Endodermal cell (in vitro differentiated cells): ENCODE measurements around the gene HS6ST3. TPM values are rescaled to one million over a fixed set of nuclear protein-coding genes. Genes with fewer than 3 reads are reported as not detected.

ENCODE experiments used
- DNase-seq: peaks from one replicate; pipeline ENCODE4 v3.0.0-alpha.2; 2017
- H3K27ac ChIP-seq: 2 replicates; pipeline ENCODE4 v1.5.1; 2013; ENCODE audit warnings: mild to moderate bottlenecking, low read depth, low read length, moderate library complexity
- H3K27me3 ChIP-seq: 2 replicates; pipeline ENCODE4 v1.6.1; 2013; ENCODE audit warnings: mild to moderate bottlenecking, low read length, moderate library complexity; ENCODE audit not compliant: insufficient read depth, control insufficient read depth, poor library complexity, severe bottlenecking
- H3K36me3 ChIP-seq: 2 replicates; pipeline ENCODE4 v1.7.0; 2013; ENCODE audit warnings: mild to moderate bottlenecking, low read length, moderate library complexity; ENCODE audit not compliant: control insufficient read depth, insufficient read depth
- H3K4me1 ChIP-seq: one replicate; pipeline ENCODE4 v1.7.0; 2013; ENCODE audit warnings: low read length; ENCODE audit not compliant: control insufficient read depth, insufficient read depth
- H3K4me3 ChIP-seq: 2 replicates; pipeline ENCODE4 v1.5.1; 2013; ENCODE audit warnings: mild to moderate bottlenecking, low read length, moderate library complexity
- H3K9ac ChIP-seq: 2 replicates; pipeline ENCODE4 v1.6.1; 2013; ENCODE audit warnings: mild to moderate bottlenecking, low read length, moderate library complexity; ENCODE audit not compliant: poor library complexity, severe bottlenecking; ENCODE audit errors: extremely low read depth
- H3K9me3 ChIP-seq: 2 replicates; pipeline ENCODE4 v1.6.1; 2013; ENCODE audit warnings: mild to moderate bottlenecking, low read length, moderate library complexity; ENCODE audit not compliant: control insufficient read depth
- H3K27ac Mint-ChIP-seq: 2 replicates; pipeline ENCODE4 v1.8.0; 2020; ENCODE audit warnings: mixed read lengths
- H3K27me3 Mint-ChIP-seq: 2 replicates; pipeline ENCODE4 v1.8.0; 2021; ENCODE audit warnings: mild to moderate bottlenecking, mixed read lengths; ENCODE audit not compliant: insufficient read depth
- H3K36me3 Mint-ChIP-seq: 2 replicates; pipeline ENCODE4 v1.8.0; 2020; ENCODE audit warnings: low read depth, mixed read lengths
- H3K4me1 Mint-ChIP-seq: 2 replicates; pipeline ENCODE4 v1.8.0; 2020; ENCODE audit warnings: mixed read lengths
- H3K4me3 Mint-ChIP-seq: 2 replicates; pipeline ENCODE4 v1.8.0; 2020; ENCODE audit warnings: mild to moderate bottlenecking, moderate library complexity, mixed read lengths
- H3K9me3 Mint-ChIP-seq: 2 replicates; pipeline ENCODE4 v1.8.0; 2020; ENCODE audit warnings: mild to moderate bottlenecking, mixed read lengths
- CTCF ChIP-seq: fragments of 200-600 bp; sonication (generic); conservative IDR thresholded peaks from 2 replicates; pipeline ENCODE4 v1.5.0; 2021; ENCODE audit warnings: antibody characterized with exemption, mild to moderate bottlenecking
- WGBS, 2 experiments: methylation state at CpG; one replicate each; pipeline versions ENCODE4 v1.1.5 to v1.1.7; 2013; ENCODE audit warnings: missing lambda C conversion rate in 2 of 2, mixed read lengths in 1 of 2; ENCODE audit not compliant: insufficient coverage in 1 of 2, insufficient read length in 1 of 2; 5-methylcytosine and 5-hydroxymethylcytosine counted together
- total RNA-seq, 2 donors: library from RNA; stranded (reverse); fragmentation: NEBNext Ultra II Directional in 1 of 2; extraction: Animal tissue kit (Norgen Biotek cat#: 25700) in 1 of 2; gene quantifications; 2 replicates in 1 of 2; 3 replicates in 1 of 2; pipeline ENCODE4 v1.2.1, GENCODE V29; 2021

HS6ST3 gene
- total RNA-seq, 2 donors from 2014 or later, result 0.84 to 1.1 TPM

- no peak overlapping the region for H3K4me3 Mint-ChIP-seq
- Histone ChIP-seq H3K27me3 (peaks cover 6% of the 10 kb centered on the region), H3K9ac (no peak overlapping the region), H3K9me3 (no peaks in the 10 kb centered on the region), H3K36me3 (no peaks in the 10 kb centered on the region), H3K4me1 (no peaks in the 10 kb centered on the region), H3K27ac (no peak overlapping the region), H3K4me3 (no peak overlapping the region)
- DNase-seq, result peak; percentile 84
- H3K27me3 Mint-ChIP-seq, result peaks cover 8% of the 10 kb centered on the region
- TF ChIP-seq CTCF, result peak; percentile 89
- no peaks in the 10 kb centered on the region for H3K9me3 Mint-ChIP-seq
- H3K4me1 Mint-ChIP-seq, result peaks cover 6% of the 10 kb centered on the region
- no peak overlapping the region for H3K27ac Mint-ChIP-seq
- no peaks in the 10 kb centered on the region for H3K36me3 Mint-ChIP-seq
These were observed 733.0 kb downstream of the HS6ST3 start for GRCh38 chr13:96822895-96823294.

GRCh38 chr13:96824140-96824539, 734.2 kb downstream of the HS6ST3 start:
- no peaks in the 10 kb centered on the region for H3K36me3 ChIP-seq
- H3K4me1 ChIP-seq, result no peaks in the 10 kb centered on the region
- 94 to 95% methylated on average over 10 of the region's 10 CpGs for WGBS, 2 experiments
- Mint-ChIP-seq H3K36me3 (no peaks in the 10 kb centered on the region), H3K9me3 (no peaks in the 10 kb centered on the region), H3K27me3 (peaks cover 8% of the 10 kb centered on the region), H3K4me1 (no peaks in the 10 kb centered on the region), H3K27ac (no peak overlapping the region), H3K4me3 (no peak overlapping the region)
- H3K27ac ChIP-seq, result no peak overlapping the region
- no peak overlapping the region for H3K9ac ChIP-seq
- peaks cover 6% of the 10 kb centered on the region for H3K27me3 ChIP-seq
- no peak for DNase-seq
- no peak for TF ChIP-seq CTCF
- no peak overlapping the region for H3K4me3 ChIP-seq
- no peaks in the 10 kb centered on the region for H3K9me3 ChIP-seq

- no peak overlapping the region for H3K4me3 Mint-ChIP-seq
- TF ChIP-seq CTCF, result no peak
- H3K4me1 Mint-ChIP-seq, result no peaks in the 10 kb centered on the region
- H3K27me3 ChIP-seq, result peaks cover 6% of the 10 kb centered on the region
- DNase-seq, result no peak
- no peak overlapping the region for H3K27ac ChIP-seq
- H3K9me3 ChIP-seq, result no peaks in the 10 kb centered on the region
- no peaks in the 10 kb centered on the region for H3K36me3 ChIP-seq
- peaks cover 8% of the 10 kb centered on the region for H3K27me3 Mint-ChIP-seq
- H3K9me3 Mint-ChIP-seq, result no peaks in the 10 kb centered on the region
- no peak overlapping the region for H3K9ac ChIP-seq
- WGBS, 2 experiments, result 83 to 100% methylated on average over 2 of the region's 3 CpGs
- no peak overlapping the region for H3K27ac Mint-ChIP-seq
- no peaks in the 10 kb centered on the region for H3K36me3 Mint-ChIP-seq
- no peak overlapping the region for H3K4me3 ChIP-seq
- H3K4me1 ChIP-seq, result no peaks in the 10 kb centered on the region
These were observed 735.7 kb downstream of the HS6ST3 start for GRCh38 chr13:96825653-96826052.
